ENCODE measurements around the gene NUP42.
"Not testable (repeated sequence)": the region's sequence is repeated elsewhere in the genome, so short reads cannot be mapped to it uniquely, and the experiment has no call there.

Gene NUP42

GRCh38 chr7:23205577-23205908, 23.7 kb downstream of the NUP42 start:
- no peak for DNase-seq

GRCh38 chr7:23205909-23206767, 24.3 kb downstream of the NUP42 start:
- peak; percentile 27 for DNase-seq

GRCh38 chr7:23207021-23207420, 25.2 kb downstream of the NUP42 start:
- DNase-seq: no peak

- no peak for DNase-seq
Observed at GRCh38 chr7:23207884-23208283, 26.0 kb downstream of the NUP42 start.

- no peak for DNase-seq
Observed at GRCh38 chr7:23208316-23208715, 26.5 kb downstream of the NUP42 start.

GRCh38 chr7:23210506-23210905, 28.7 kb downstream of the NUP42 start:
- no peak for DNase-seq

GRCh38 chr7:23211589-23211988, 29.7 kb downstream of the NUP42 start:
- DNase-seq: no peak

GRCh38 chr7:23212395-23212794, 30.5 kb downstream of the NUP42 start:
- no peak for DNase-seq

GRCh38 chr7:23212841-23213240, 31.0 kb downstream of the NUP42 start:
- no peak for DNase-seq

- DNase-seq: no peak
Observed at GRCh38 chr7:23213755-23214154, 31.9 kb downstream of the NUP42 start.

GRCh38 chr7:23214423-23214822, 32.6 kb downstream of the NUP42 start:
- no peak for DNase-seq

- no peak for DNase-seq
Observed at GRCh38 chr7:23214938-23215337, 33.1 kb downstream of the NUP42 start.

- DNase-seq: no peak
Observed at GRCh38 chr7:23216021-23216420, 34.2 kb downstream of the NUP42 start.

GRCh38 chr7:23218196-23218595, 36.3 kb downstream of the NUP42 start:
- no peak for DNase-seq

- DNase-seq: no peak
Observed at GRCh38 chr7:23220690-23221305, 39.0 kb downstream of the NUP42 start.

GRCh38 chr7:23222439-23223030, 40.7 kb downstream of the NUP42 start:
- no peak for DNase-seq

- DNase-seq: not testable (repeated sequence)
Observed at GRCh38 chr7:23224364-23224763, 42.5 kb downstream of the NUP42 start.

- DNase-seq: no peak
Observed at GRCh38 chr7:23226844-23227450, 45.1 kb downstream of the NUP42 start.

GRCh38 chr7:23228412-23228811, 46.6 kb downstream of the NUP42 start:
- no peak for DNase-seq

GRCh38 chr7:23230641-23231101, 48.8 kb downstream of the NUP42 start:
- no peak for DNase-seq

- DNase-seq: no peak
Observed at GRCh38 chr7:23232966-23233365, 51.1 kb downstream of the NUP42 start.

GRCh38 chr7:23234569-23235296, 52.9 kb downstream of the NUP42 start:
- DNase-seq: no peak

- DNase-seq: peak; percentile 40
Observed at GRCh38 chr7:23235813-23236221, 54.0 kb downstream of the NUP42 start.
